A549 (cell line): ENCODE data around the gene PALLD. TPM values are rescaled to one million over a fixed set of nuclear protein-coding genes. Genes with fewer than 3 reads are reported as not detected.

Experiments used
- ATAC-seq, 2 experiments: fragments of 200-7000 bp in 1 of 2; fragments of >200 bp in 1 of 2; cut with Nextera tagmentation in 1 of 2; cut with Tn5 transposase in 1 of 2; 3 replicates each; pipeline versions ENCODE4 v1.8.0 to v1.9.1; 2018 to 2020; ENCODE audit warnings: mild to moderate bottlenecking in 1 of 2, moderate library complexity in 1 of 2
- CTCF ChIA-PET: fragments of 300-600 bp; sonication (Branson Sonifier 250); formaldehyde crosslinking; extraction: SDS; loops from one replicate; lab custom pipeline; 2021; ENCODE audit warnings: antibody characterized with exemption, inconsistent platforms; lab: Yijun Ruan, JAX
- POLR2A ChIA-PET: fragments of 350-600 bp; formaldehyde crosslinking; extraction: SDS; loops from one replicate; lab custom pipeline; 2021; ENCODE audit warnings: antibody characterized with exemption, inconsistent platforms; lab: Yijun Ruan, JAX
- DNase-seq, 2 experiments: peaks; one replicate each; pipeline versions ENCODE4 v3.0.0 to v3.0.0-alpha.2; 2011 to 2016; ENCODE audit warnings: low read depth in 1 of 2, low spot score in 1 of 2
- FAIRE-seq: peaks from 2 replicates; lab custom pipeline; 2011; peaks lifted over from hg19 to GRCh38; lab: Jason Lieb, UNC
- H3K27ac ChIP-seq, 2 experiments: fragments of >200 bp; sonication (Bioruptor Twin); formaldehyde crosslinking; 3 replicates each; pipeline ENCODE4 v1.5.1; 2016 to 2017
- H3K4me1 ChIP-seq: fragments of >200 bp; sonication (Bioruptor Twin); formaldehyde crosslinking; 3 replicates; pipeline ENCODE4 v1.6.1; 2016
- H3K4me2 ChIP-seq: fragments of >200 bp; sonication (Bioruptor Twin); formaldehyde crosslinking; 3 replicates; pipeline ENCODE4 v1.6.1; 2016
- H3K4me3 ChIP-seq: fragments of >200 bp; sonication (Bioruptor Twin); formaldehyde crosslinking; 3 replicates; pipeline ENCODE4 v1.5.1; 2016
- H3K9me3 ChIP-seq: fragments of >200 bp; sonication (Bioruptor Twin); formaldehyde crosslinking; 3 replicates; pipeline ENCODE4 v1.6.1; 2016
- CHD4 ChIP-seq: fragments of 200-600 bp; sonication (generic); IDR thresholded peaks from 2 replicates; pipeline ENCODE4 v1.6.1; 2016; ENCODE audit warnings: antibody characterized with exemption, mild to moderate bottlenecking, borderline replicate concordance
- FOSL2 ChIP-seq, 2 experiments: fragments of 450-650 bp in 1 of 2; fragments of >200 bp in 1 of 2; sonication (Bioruptor Twin) in 1 of 2; formaldehyde crosslinking; IDR thresholded peaks; 2 replicates each; pipeline versions ENCODE4 v1.5.0 to v1.6.1; 2016 to 2020; ENCODE audit warnings: mild to moderate bottlenecking in 1 of 2, moderate library complexity in 1 of 2
- GATA3 ChIP-seq: IDR thresholded peaks from 2 replicates; pipeline ENCODE4 v1.6.1; 2012; ENCODE audit warnings: borderline replicate concordance
- HDAC2 ChIP-seq: fragments of 200-600 bp; sonication (generic); IDR thresholded peaks from 2 replicates; pipeline ENCODE4 v1.6.1; 2016
- HES2 ChIP-seq: fragments of >200 bp; sonication (Bioruptor Twin); formaldehyde crosslinking; IDR thresholded peaks from 2 replicates; pipeline ENCODE4 v1.6.1; 2016
- JUNB ChIP-seq: fragments of >200 bp; sonication (Bioruptor Twin); formaldehyde crosslinking; IDR thresholded peaks from 2 replicates; pipeline ENCODE4 v1.6.1; 2016
- KDM1A ChIP-seq: fragments of 200-600 bp; sonication (generic); IDR thresholded peaks from 2 replicates; pipeline ENCODE4 v1.6.1; 2016; ENCODE audit warnings: low read depth, mild to moderate bottlenecking
- KDM5A ChIP-seq: fragments of 200-600 bp; sonication (generic); IDR thresholded peaks from 2 replicates; pipeline ENCODE4 v1.6.1; 2016; ENCODE audit warnings: antibody characterized with exemption, mild to moderate bottlenecking
- MAFK ChIP-seq: fragments of 450-650 bp; IDR thresholded peaks from 2 replicates; pipeline ENCODE4 v1.6.1; 2014; ENCODE audit not compliant: partially characterized antibody
- MAX ChIP-seq: IDR thresholded peaks from 2 replicates; pipeline ENCODE4 v1.6.1; 2012
- NR3C1 ChIP-seq: fragments of >200 bp; sonication (Bioruptor Twin); formaldehyde crosslinking; IDR thresholded peaks from 3 replicates; pipeline ENCODE4 v1.6.1; 2017
- RAD21 ChIP-seq, 2 experiments: fragments of >200 bp in 1 of 2; sonication (Bioruptor Twin) in 1 of 2; formaldehyde crosslinking in 1 of 2; IDR thresholded peaks in 1 of 2; conservative IDR thresholded peaks in 1 of 2; 2 replicates in 1 of 2; 3 replicates in 1 of 2; pipeline ENCODE4 v1.6.1; 2012 to 2018; ENCODE audit warnings: inconsistent platforms in 1 of 2
- RARB ChIP-seq: fragments of 250-450 bp; sonication (Bioruptor Pico); IDR thresholded peaks from 2 replicates; pipeline ENCODE4 v1.8.0; 2021; ENCODE audit warnings: mild to moderate bottlenecking, moderate library complexity
- RCOR1 ChIP-seq: fragments of 150-350 bp; IDR thresholded peaks from 2 replicates; pipeline ENCODE4 v1.6.1; 2014; ENCODE audit warnings: antibody characterized with exemption, low read length, low read depth
- ZFP36 ChIP-seq: fragments of 450-650 bp; IDR thresholded peaks from 2 replicates; pipeline ENCODE4 v1.6.1; 2014; ENCODE audit warnings: borderline replicate concordance; ENCODE audit not compliant: partially characterized antibody
- ZSCAN20 ChIP-seq: fragments of 250-450 bp; sonication (Bioruptor Pico); IDR thresholded peaks from 2 replicates; pipeline ENCODE4 v1.8.0; 2022; ENCODE audit warnings: mild to moderate bottlenecking, moderate library complexity
- WGBS: methylation state at CpG from one replicate; pipeline ENCODE4 v1.1.6; 2017; ENCODE audit errors: missing lambda C conversion rate; 5-methylcytosine and 5-hydroxymethylcytosine counted together
- polyA plus RNA-seq, 4 experiments: library from polyadenylated mRNA; depleted of rRNA in 3 of 4; stranded (reverse); fragments of >200 nt; fragmentation: RNase III in 1 of 4; extraction: RNeasy Plus Mini Kit Qiagen cat#74134 plus additional on column Dnase treatment in 1 of 4; gene quantifications; 2 replicates in 3 of 4; 3 replicates in 1 of 4; pipeline ENCODE4 v1.2.3, GENCODE V29; 2011 to 2017
- TF ChIP-seq, protein P1 (sequence below): IDR thresholded peaks from 2 replicates; pipeline ENCODE4 v1.6.1; 2012; ENCODE audit warnings: low read depth, borderline replicate concordance

Gene PALLD
- polyA plus RNA-seq, 2 of the 4 experiments (the other 2 are of a cell fraction): 88.8 to 113 TPM

GRCh38 chr4:168612450-168613135, 115.7 kb downstream of the PALLD start:
- Histone ChIP-seq H3K4me3 (no peak overlapping the region), H3K27ac (peak overlapping the region; percentile 76 to 85), H3K4me2 (peak overlapping the region; percentile 71), H3K9me3 (no peaks in the 10 kb centered on the region), H3K4me1 (peaks cover 39% of the 10 kb centered on the region)
- ChIA-PET CTCF (interaction anchor here (1.0 to 1.5 kb wide), 2 partner anchors 19 to 27 kb away, joined by 4 to 5 read pairs; no protein-coding TSS in a partner anchor), POLR2A (interaction anchor here (1.0 kb wide), 1 partner anchor 8 kb away, joined by 3 read pairs; no protein-coding TSS in a partner anchor)
- TF ChIP-seq JUNB (peak; percentile 68), RAD21 (conservative IDR thresholded peaks at IDR 0.05 in 1 of 2, IDR thresholded peaks at IDR 0.05 in 1 of 2) (0 out of 5 replicates have a peak, but pooled peaks of 1 of the 2 experiments have one; percentile 7), FOSL2 (IDR thresholded peaks at IDR 0.05) (peak; percentile 70; the same call in 1 of the 2 replicates), FOSL2 (CRISPR knock-in tag; IDR thresholded peaks at IDR 0.05) (peak; percentile 87), ZSCAN20 (no peak), RCOR1 (no peak), GATA3 (peak; percentile 21; the same call in 1 of the 2 replicates)
- FAIRE-seq (no peak), DNase-seq (peak in 1 of 2 experiments; percentile 38), ATAC-seq (peak; percentile 81 to 86)
- 3% methylated on average over 4 of the region's 4 CpGs for WGBS

DNA sequence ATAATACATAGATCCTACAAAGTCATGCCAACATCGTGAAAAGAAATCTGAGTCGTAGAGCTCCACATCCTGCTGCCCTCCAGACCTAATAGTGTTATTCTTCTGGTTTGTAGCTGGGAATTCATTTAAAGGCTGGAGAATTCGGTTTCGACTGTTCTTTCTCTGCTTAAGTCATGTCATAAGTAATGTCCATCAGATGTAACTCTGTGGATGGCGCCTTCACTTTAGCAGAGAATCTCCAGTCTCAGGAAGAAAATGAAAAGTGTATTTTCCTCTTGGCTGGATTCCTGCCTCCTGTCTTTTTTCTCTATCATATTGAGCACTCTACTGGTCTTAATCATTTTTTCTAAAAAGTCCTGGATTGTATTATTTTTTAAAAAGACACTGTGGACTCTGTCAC, 117.0 kb downstream of the PALLD start:
- H3K27ac ChIP-seq: peak overlapping the region in 1 of 2 experiments; percentile 85; a peak in 2 of 6 replicates
- no peak overlapping the region for H3K4me3 ChIP-seq
- CTCF ChIA-PET: interaction anchor here (1.0 kb wide), 1 partner anchor 10 kb away, joined by 4 read pairs; no protein-coding TSS in a partner anchor
- DNase-seq (no peak), FAIRE-seq (no peak)
- H3K4me1 ChIP-seq: peaks cover 47% of the 10 kb centered on the region
- TF ChIP-seq KDM1A: no peak
- TF ChIP-seq RARB: no peak
- TF ChIP-seq ZFP36: no peak
- no peak for TF ChIP-seq KDM5A
- TF ChIP-seq CHD4: no peak
- TF ChIP-seq HES2: no peak
- TF ChIP-seq GATA3: no peak
- TF ChIP-seq, all 56 proteins: peak for 0
- 89% methylated on average over 5 of the region's 5 CpGs for WGBS
- Histone ChIP-seq H3K4me2 (no peak overlapping the region), H3K9me3 (no peaks in the 10 kb centered on the region)
- POLR2A ChIA-PET: no interaction called here
- no peak for ATAC-seq

- no peak for DNase-seq
- 87% methylated on average over 4 of the region's 4 CpGs for WGBS
- FAIRE-seq: no peak
- no peak overlapping the region for H3K4me3 ChIP-seq
- H3K4me1 ChIP-seq: peaks cover 53% of the 10 kb centered on the region
- ChIA-PET CTCF (interaction anchor here (1.0 kb wide), 1 partner anchor 10 kb away, joined by 4 read pairs; no protein-coding TSS in a partner anchor), POLR2A (interaction anchor here (1.0 kb wide), 1 partner anchor 17 kb away, joined by 3 read pairs; no protein-coding TSS in a partner anchor)
- TF ChIP-seq NR3C1 (no peak), MAFK (no peak), KDM5A (no peak), RAD21 (conservative IDR thresholded peaks at IDR 0.05 in 1 of 2, IDR thresholded peaks at IDR 0.05 in 1 of 2) (no peak), HDAC2 (no peak), MAX (no peak), FOSL2 (IDR thresholded peaks at IDR 0.05) (no peak), FOSL2 (CRISPR knock-in tag; IDR thresholded peaks at IDR 0.05) (no peak)
- TF ChIP-seq, protein P1, sequence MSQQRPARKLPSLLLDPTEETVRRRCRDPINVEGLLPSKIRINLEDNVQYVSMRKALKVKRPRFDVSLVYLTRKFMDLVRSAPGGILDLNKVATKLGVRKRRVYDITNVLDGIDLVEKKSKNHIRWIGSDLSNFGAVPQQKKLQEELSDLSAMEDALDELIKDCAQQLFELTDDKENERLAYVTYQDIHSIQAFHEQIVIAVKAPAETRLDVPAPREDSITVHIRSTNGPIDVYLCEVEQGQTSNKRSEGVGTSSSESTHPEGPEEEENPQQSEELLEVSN: no peak
- no peak overlapping the region for H3K4me2 ChIP-seq
- peak overlapping the region in 1 of 2 experiments; percentile 85; a peak in 3 of 6 replicates for H3K27ac ChIP-seq
- no peak for ATAC-seq
- no peaks in the 10 kb centered on the region for H3K9me3 ChIP-seq
These were observed 117.6 kb downstream of the PALLD start for GRCh38 chr4:168614281-168615057.
